Upper lobe of left lung (tissue), 6 donors: ENCODE results near the gene USP6NL. TPM values are rescaled to one million over a fixed set of nuclear protein-coding genes. Genes with fewer than 3 reads are reported as not detected.
"Not testable (repeated sequence)": the region's sequence is repeated elsewhere in the genome, so short reads cannot be mapped to it uniquely, and the experiment has no call there.

Experiments used
- ATAC-seq, 2 donors: fragments of 200-7000 bp; cut with Tn5 transposase; one replicate each; pipeline ENCODE4 v1.9.1; 2022; ENCODE audit warnings: mild to moderate bottlenecking in 2 of 2, moderate library complexity in 2 of 2; ENCODE audit not compliant: low FRiP score in 2 of 2
- DNase-seq, 2 donors: peaks; one replicate each; pipeline ENCODE4 v3.0.0-alpha.2; 2019 to 2020
- H3K27ac ChIP-seq, 4 donors: fragments of 200-600 bp; sonication (generic); one replicate each; pipeline ENCODE4 v1.5.1; 2016 to 2019
- H3K27me3 ChIP-seq, 4 donors: fragments of 200-600 bp; sonication (generic); one replicate each; pipeline ENCODE4 v1.5.1; 2017 to 2019
- H3K36me3 ChIP-seq, 4 donors: fragments of 200-600 bp; sonication (generic); one replicate each; pipeline ENCODE4 v1.5.1; 2016 to 2019
- H3K4me1 ChIP-seq, 4 donors: fragments of 200-600 bp; sonication (generic); one replicate each; pipeline ENCODE4 v1.5.1; 2018 to 2019
- H3K4me3 ChIP-seq, 4 donors: fragments of 200-600 bp; sonication (generic); one replicate each; pipeline ENCODE4 v1.5.1; 2017 to 2019; ENCODE audit warnings: mild to moderate bottlenecking in 2 of 4, moderate library complexity in 1 of 4
- H3K9me3 ChIP-seq, 4 donors: fragments of 200-600 bp; sonication (generic); one replicate each; pipeline ENCODE4 v1.5.1; 2018 to 2019
- CTCF ChIP-seq, 6 experiments: fragments of 450-650 bp in 4 of 6; fragments of 200-600 bp in 2 of 6; sonication (generic) in 2 of 6; IDR thresholded peaks; one replicate each; pipeline ENCODE4 v1.5.1; 2016 to 2019; ENCODE audit warnings: antibody characterized with exemption in 6 of 6
- EP300 ChIP-seq, 4 donors: sonication (generic); formaldehyde crosslinking; IDR thresholded peaks; one replicate each; pipeline ENCODE4 v1.5.1; 2017; ENCODE audit warnings: antibody characterized with exemption in 4 of 4, control low read depth in 2 of 4
- POLR2A ChIP-seq, 4 donors: fragments of 450-650 bp; IDR thresholded peaks; one replicate each; pipeline ENCODE4 v1.5.1; 2016 to 2017; ENCODE audit warnings: antibody characterized with exemption in 4 of 4, mild to moderate bottlenecking in 2 of 4
- POLR2AphosphoS5 ChIP-seq, 2 donors: sonication (generic); formaldehyde crosslinking; IDR thresholded peaks; one replicate each; pipeline ENCODE4 v1.5.1; 2017; ENCODE audit warnings: antibody characterized with exemption in 2 of 2
- WGBS, 2 donors: methylation state at CpG; one replicate each; pipeline ENCODE4 v1.1.5; 2017 to 2018; 5-methylcytosine and 5-hydroxymethylcytosine counted together
- total RNA-seq, 6 donors: library from RNA; depleted of rRNA in 4 of 6; stranded (reverse); fragments of >200 nt in 4 of 6; gene quantifications; one replicate each; pipeline versions ENCODE4 v1.1.0 to v1.2.1, GENCODE V29; 2016 to 2021
- donor health status: DM: no; HTN: no; CAD: no; lungs with moderate emphysema.
- donor health status: DM: no; HTN: yes; CAD: no; lungs with severe emphysema.

USP6NL gene
- total RNA-seq, 6 donors from 2014 or later, result 16.4 to 28.6 (median 21.8) TPM

- H3K36me3 ChIP-seq, result no peaks in the 10 kb centered on the region
- 70 to 73% methylated on average over 8 of the region's 8 CpGs for WGBS, 2 donors
- DNase-seq (no peak), ATAC-seq (no peak)
- H3K27me3 ChIP-seq, result no peaks in the 10 kb centered on the region
- H3K4me1 ChIP-seq, result no peaks in the 10 kb centered on the region
- no peak for TF ChIP-seq POLR2A (IDR thresholded peaks at IDR 0.05)
- TF ChIP-seq POLR2AphosphoS5 (IDR thresholded peaks at IDR 0.05), result no peak
- TF ChIP-seq CTCF (IDR thresholded peaks at IDR 0.05), result no peak
- no peak for TF ChIP-seq EP300 (IDR thresholded peaks at IDR 0.05)
- H3K9me3 ChIP-seq, result no peaks in the 10 kb centered on the region
- H3K27ac ChIP-seq, result no peak overlapping the region
- H3K4me3 ChIP-seq, result no peak overlapping the region
Observed at GRCh38 chr10:11631890-11632587, 20.6 kb upstream of the USP6NL start.

GRCh38 chr10:11631291-11631690, 19.8 kb upstream of the USP6NL start:
- TF ChIP-seq POLR2AphosphoS5 (IDR thresholded peaks at IDR 0.05) (no peak), CTCF (IDR thresholded peaks at IDR 0.05) (no peak)
- Histone ChIP-seq H3K36me3 (no peaks in the 10 kb centered on the region), H3K27me3 (no peaks in the 10 kb centered on the region), H3K4me3 (no peak overlapping the region), H3K27ac (no peak overlapping the region), H3K9me3 (no peaks in the 10 kb centered on the region), H3K4me1 (no peaks in the 10 kb centered on the region)
- WGBS, 2 donors, result 92 to 95% methylated on average over 11 of the region's 11 CpGs
- DNase-seq, result no peak
- ATAC-seq, result no peak

- Histone ChIP-seq H3K4me3 (no peak overlapping the region), H3K27me3 (no peaks in the 10 kb centered on the region), H3K9me3 (no peaks in the 10 kb centered on the region), H3K27ac (no peak overlapping the region), H3K36me3 (no peaks in the 10 kb centered on the region), H3K4me1 (no peaks in the 10 kb centered on the region)
- no peak for DNase-seq
- WGBS, 2 donors, result 96 to 98% methylated on average over 6 of the region's 6 CpGs
- ATAC-seq, result no peak
- TF ChIP-seq CTCF (IDR thresholded peaks at IDR 0.05) (no peak), EP300 (IDR thresholded peaks at IDR 0.05) (no peak), POLR2A (IDR thresholded peaks at IDR 0.05) (no peak), POLR2AphosphoS5 (IDR thresholded peaks at IDR 0.05) (no peak)
Observed at GRCh38 chr10:11629731-11630130, 18.3 kb upstream of the USP6NL start.

- not testable (repeated sequence) for H3K27ac ChIP-seq, DNase-seq, H3K9me3 ChIP-seq, H3K27me3 ChIP-seq, H3K36me3 ChIP-seq, ATAC-seq, H3K4me3 ChIP-seq, H3K4me1 ChIP-seq
- 77 to 88% methylated on average over 8 of the region's 8 CpGs for WGBS, 2 donors
Observed at GRCh38 chr10:11627941-11628340, 16.5 kb upstream of the USP6NL start.

- no peak overlapping the region for H3K27ac ChIP-seq
- H3K27me3 ChIP-seq, result no peaks in the 10 kb centered on the region
- DNase-seq (no peak), ATAC-seq (peak in 1 of 2 donors; percentile 40)
- no peak for TF ChIP-seq EP300 (IDR thresholded peaks at IDR 0.05)
- no peak for TF ChIP-seq POLR2AphosphoS5 (IDR thresholded peaks at IDR 0.05)
- no peak for TF ChIP-seq POLR2A (IDR thresholded peaks at IDR 0.05)
- no peak for TF ChIP-seq CTCF (IDR thresholded peaks at IDR 0.05)
- 93 to 95% methylated on average over 3 of the region's 3 CpGs for WGBS, 2 donors
- H3K36me3 ChIP-seq, result no peaks in the 10 kb centered on the region
- H3K4me3 ChIP-seq, result no peak overlapping the region
- no peaks in the 10 kb centered on the region for H3K4me1 ChIP-seq
- H3K9me3 ChIP-seq, result no peaks in the 10 kb centered on the region
Observed at GRCh38 chr10:11626071-11626470, 14.6 kb upstream of the USP6NL start.
